ENCODE results near the gene CTAGE1. TPM values are rescaled to one million over a fixed set of nuclear protein-coding genes. Genes with fewer than 3 reads are reported as not detected.
A peak's percentile ranks its signal among the peaks of the same experiment; 100 is the strongest.

Gene CTAGE1
- polyA plus RNA-seq, 1 of the 3 experiments (the other 2 are of a cell fraction), result 0.07 TPM

DNA sequence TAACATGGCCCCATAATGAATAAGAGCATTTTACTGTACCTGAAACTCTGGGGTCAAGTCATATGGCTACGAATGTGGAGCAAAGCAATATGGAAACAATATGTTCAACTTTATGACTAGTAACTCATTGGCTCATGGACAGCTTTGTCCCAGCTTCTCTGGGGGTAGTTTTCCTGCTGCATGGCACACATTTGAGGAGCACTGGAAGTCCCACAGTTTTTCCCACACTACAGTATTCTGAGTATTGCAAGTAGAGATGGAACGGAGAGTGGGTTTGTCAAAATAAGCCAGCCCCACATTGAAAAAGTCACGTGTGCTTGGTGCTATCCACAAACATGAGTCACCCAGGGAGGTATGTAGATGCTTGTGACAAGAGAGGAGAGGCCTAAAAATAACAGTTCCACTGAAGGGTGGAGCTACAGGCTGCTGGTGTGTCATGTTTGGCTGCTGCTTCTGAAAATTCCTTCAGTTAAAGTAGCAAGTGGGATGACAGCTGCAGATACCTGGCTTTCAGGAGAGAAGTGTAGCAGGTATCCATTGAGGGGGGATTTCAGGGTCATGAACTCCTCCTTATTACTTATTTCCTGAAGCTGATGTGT lies 48.2 kb upstream of the CTAGE1 start (continued):
- TF ChIP-seq, protein P1, sequence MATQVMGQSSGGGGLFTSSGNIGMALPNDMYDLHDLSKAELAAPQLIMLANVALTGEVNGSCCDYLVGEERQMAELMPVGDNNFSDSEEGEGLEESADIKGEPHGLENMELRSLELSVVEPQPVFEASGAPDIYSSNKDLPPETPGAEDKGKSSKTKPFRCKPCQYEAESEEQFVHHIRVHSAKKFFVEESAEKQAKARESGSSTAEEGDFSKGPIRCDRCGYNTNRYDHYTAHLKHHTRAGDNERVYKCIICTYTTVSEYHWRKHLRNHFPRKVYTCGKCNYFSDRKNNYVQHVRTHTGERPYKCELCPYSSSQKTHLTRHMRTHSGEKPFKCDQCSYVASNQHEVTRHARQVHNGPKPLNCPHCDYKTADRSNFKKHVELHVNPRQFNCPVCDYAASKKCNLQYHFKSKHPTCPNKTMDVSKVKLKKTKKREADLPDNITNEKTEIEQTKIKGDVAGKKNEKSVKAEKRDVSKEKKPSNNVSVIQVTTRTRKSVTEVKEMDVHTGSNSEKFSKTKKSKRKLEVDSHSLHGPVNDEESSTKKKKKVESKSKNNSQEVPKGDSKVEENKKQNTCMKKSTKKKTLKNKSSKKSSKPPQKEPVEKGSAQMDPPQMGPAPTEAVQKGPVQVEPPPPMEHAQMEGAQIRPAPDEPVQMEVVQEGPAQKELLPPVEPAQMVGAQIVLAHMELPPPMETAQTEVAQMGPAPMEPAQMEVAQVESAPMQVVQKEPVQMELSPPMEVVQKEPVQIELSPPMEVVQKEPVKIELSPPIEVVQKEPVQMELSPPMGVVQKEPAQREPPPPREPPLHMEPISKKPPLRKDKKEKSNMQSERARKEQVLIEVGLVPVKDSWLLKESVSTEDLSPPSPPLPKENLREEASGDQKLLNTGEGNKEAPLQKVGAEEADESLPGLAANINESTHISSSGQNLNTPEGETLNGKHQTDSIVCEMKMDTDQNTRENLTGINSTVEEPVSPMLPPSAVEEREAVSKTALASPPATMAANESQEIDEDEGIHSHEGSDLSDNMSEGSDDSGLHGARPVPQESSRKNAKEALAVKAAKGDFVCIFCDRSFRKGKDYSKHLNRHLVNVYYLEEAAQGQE (IDR thresholded peaks at IDR 0.05; ENCODE audit: low read depth, low read length), result no peak
- TF ChIP-seq TEAD4 (IDR thresholded peaks at IDR 0.05; ENCODE audit: borderline replicate concordance, insufficient read depth) (no peak), MXI1 (IDR thresholded peaks at IDR 0.05; ENCODE audit: low read depth, low read length) (no peak), NRF1 (IDR thresholded peaks at IDR 0.05; ENCODE audit: low read depth, low read length) (no peak), RFX5 (IDR thresholded peaks at IDR 0.05; ENCODE audit: low read length) (no peak), ELF1 (IDR thresholded peaks at IDR 0.05) (no peak), TCF12 (IDR thresholded peaks at IDR 0.05) (no peak), EZH2phosphoT487 (IDR thresholded peaks at IDR 0.05; ENCODE audit: borderline replicate concordance, low read depth) (no peak), SMC3 (IDR thresholded peaks at IDR 0.05; ENCODE audit: low read depth, low read length) (no peak), FOSL2 (IDR thresholded peaks at IDR 0.05; ENCODE audit: borderline replicate concordance, low read depth) (peak; percentile 63), POLR2AphosphoS5 (IDR thresholded peaks at IDR 0.05; ENCODE audit: low read depth, low read length) (no peak), GATA2 (CRISPR knock-in tag; IDR thresholded peaks at IDR 0.05) (no peak), CHD2 (IDR thresholded peaks at IDR 0.05; ENCODE audit: low read length, partially characterized antibody) (no peak)
- TF ChIP-seq, protein P2, sequence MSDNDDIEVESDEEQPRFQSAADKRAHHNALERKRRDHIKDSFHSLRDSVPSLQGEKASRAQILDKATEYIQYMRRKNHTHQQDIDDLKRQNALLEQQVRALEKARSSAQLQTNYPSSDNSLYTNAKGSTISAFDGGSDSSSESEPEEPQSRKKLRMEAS (IDR thresholded peaks at IDR 0.05; ENCODE audit: low read depth), result no peak
- TF ChIP-seq, protein P3, sequence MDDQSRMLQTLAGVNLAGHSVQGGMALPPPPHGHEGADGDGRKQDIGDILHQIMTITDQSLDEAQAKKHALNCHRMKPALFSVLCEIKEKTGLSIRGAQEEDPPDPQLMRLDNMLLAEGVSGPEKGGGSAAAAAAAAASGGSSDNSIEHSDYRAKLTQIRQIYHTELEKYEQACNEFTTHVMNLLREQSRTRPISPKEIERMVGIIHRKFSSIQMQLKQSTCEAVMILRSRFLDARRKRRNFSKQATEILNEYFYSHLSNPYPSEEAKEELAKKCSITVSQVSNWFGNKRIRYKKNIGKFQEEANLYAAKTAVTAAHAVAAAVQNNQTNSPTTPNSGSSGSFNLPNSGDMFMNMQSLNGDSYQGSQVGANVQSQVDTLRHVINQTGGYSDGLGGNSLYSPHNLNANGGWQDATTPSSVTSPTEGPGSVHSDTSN (IDR thresholded peaks at IDR 0.05), result 0 out of 2 replicates have a peak, but pooled peaks have one; percentile 7

DNA sequence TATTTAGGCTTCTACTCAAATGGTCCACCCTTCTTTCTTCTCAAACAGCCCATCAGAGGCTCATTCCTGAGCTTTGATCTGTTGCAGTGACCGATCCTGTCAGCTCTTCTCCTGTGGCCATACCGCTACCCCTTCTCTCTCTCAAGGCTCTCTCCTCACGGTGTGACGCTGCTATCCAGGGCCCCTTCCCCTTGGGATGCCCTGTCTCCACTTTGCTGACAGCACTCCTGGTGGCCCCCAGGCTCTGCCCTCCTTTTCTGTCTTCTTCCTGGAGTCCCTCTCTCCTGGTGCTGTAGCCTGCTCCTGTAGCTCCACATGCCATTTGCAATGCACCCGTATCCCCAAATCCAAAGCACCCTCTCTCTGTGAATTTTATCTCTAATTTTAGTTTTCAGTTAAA lies 45.4 kb upstream of the CTAGE1 start:
- H3K36me3 ChIP-seq (replicated peaks in 1 of 2; ENCODE audit: control insufficient read depth in 1 of 2, insufficient read depth in 2 of 2, low read length in 1 of 2), result no peaks in the 10 kb centered on the region
- CTCF ChIA-PET, result no interaction called here
- whole genome bisulfite sequencing (ENCODE audit: low lambda C conversion rate), result 15% methylated on average over 5 of the region's 5 CpGs

More for the DNA sequence above, 45.4 kb upstream of the CTAGE1 start:
- H4K20me1 ChIP-seq (ENCODE audit: insufficient read depth), result no peaks in the 10 kb centered on the region
- no peaks in the 10 kb centered on the region for H3K9me3 ChIP-seq
- TF ChIP-seq POLR2AphosphoS5 (IDR thresholded peaks at IDR 0.05; ENCODE audit: low read depth, low read length) (no peak), FOSL2 (IDR thresholded peaks at IDR 0.05; ENCODE audit: borderline replicate concordance, low read depth) (no peak), TCF12 (IDR thresholded peaks at IDR 0.05) (no peak), RXRA (IDR thresholded peaks at IDR 0.05; ENCODE audit: borderline replicate concordance, low read depth) (no peak), JUND (IDR thresholded peaks at IDR 0.05) (no peak)
- TF ChIP-seq, protein P1 (IDR thresholded peaks at IDR 0.05; ENCODE audit: low read depth, low read length), result no peak
- H3K27ac ChIP-seq (ENCODE audit: low read depth in 2 of 2, low read length in 1 of 2), result no peak overlapping the region
- H3K9me2 ChIP-seq, result 0 out of 2 replicates have a peak, but pooled peaks cover 4% of the 10 kb centered on the region
- H3K27me3 ChIP-seq (ENCODE audit: insufficient read depth), result peaks cover 25% of the 10 kb centered on the region; the same call in 1 of the 2 replicates
- POLR2A ChIA-PET, result no interaction called here
- no peak overlapping the region for H3K4me2 ChIP-seq
- peaks cover 0 to 15% of the 10 kb centered on the region in 2 experiments; a peak in 1 of 4 replicates for H3K4me1 ChIP-seq (ENCODE audit: control insufficient read depth in 1 of 2, insufficient read depth in 2 of 2, low read depth in 1 of 2, low read length in 1 of 2)
- no peak overlapping the region for H3K4me3 ChIP-seq (ENCODE audit: low read depth in 2 of 2, low read length in 1 of 2)
- no peak overlapping the region for H3K9ac ChIP-seq
- H3K79me2 ChIP-seq (ENCODE audit: insufficient read depth), result no peaks in the 10 kb centered on the region
- peaks cover 12% of the 10 kb centered on the region for H3F3A ChIP-seq (replicated peaks; ENCODE audit: insufficient read depth)
- no peak for DNase-seq
- H2AFZ ChIP-seq (ENCODE audit: low read depth), result no peak overlapping the region
